PC-9 (cell line): ENCODE data around the gene TMEM120A. TPM values are rescaled to one million over a fixed set of nuclear protein-coding genes. Genes with fewer than 3 reads are reported as not detected.
A peak's percentile ranks its signal among the peaks of the same experiment; 100 is the strongest.

ENCODE experiments used
- BruUV-seq: library from RNA; stranded (reverse); fragments of 400-500 nt; replicated peaks from 2 replicates; lab custom pipeline; 2021; lab: Mats Ljungman, UMichigan
- CTCF ChIA-PET: fragments of 300-600 bp; sonication (Branson Sonifier 250); formaldehyde crosslinking; loops from one replicate; lab custom pipeline; 2022; ENCODE audit warnings: antibody characterized with exemption; lab: Charles Lee
- POLR2A ChIA-PET: fragments of 300-600 bp; sonication (Branson Sonifier 250); formaldehyde crosslinking; loops from one replicate; lab custom pipeline; 2022; ENCODE audit warnings: antibody characterized with exemption; ENCODE audit not compliant: unreplicated experiment; lab: Charles Lee
- DNase-seq, 2 experiments: peaks; one replicate each; pipeline versions ENCODE4 v3.0.0 to v3.0.0-alpha.2; 2015 to 2022; ENCODE audit warnings: mixed read lengths in 1 of 2
- H2AFZ ChIP-seq: fragments of 200-600 bp; sonication (generic); 2 replicates; pipeline ENCODE4 v1.8.1; 2017; ENCODE audit warnings: antibody characterized with exemption
- H3F3A ChIP-seq: fragments of 200-600 bp; sonication (generic); 2 replicates; pipeline ENCODE4 v1.8.1; 2017; ENCODE audit warnings: antibody characterized with exemption, mild to moderate bottlenecking, low read depth; ENCODE audit not compliant: insufficient read depth
- H3K27ac ChIP-seq: fragments of 200-600 bp; sonication (generic); 2 replicates; pipeline ENCODE4 v1.6.1; 2016; ENCODE audit warnings: mixed run types
- H3K27me3 ChIP-seq: fragments of 200-600 bp; sonication (generic); 2 replicates; pipeline ENCODE4 v1.6.1; 2016; ENCODE audit warnings: low read depth, mixed run types; ENCODE audit not compliant: insufficient read depth
- H3K36me3 ChIP-seq: fragments of 200-600 bp; sonication (generic); 2 replicates; pipeline ENCODE4 v1.6.1; 2016; ENCODE audit warnings: low read depth, mixed run types
- H3K4me1 ChIP-seq: fragments of 200-600 bp; sonication (generic); replicated peaks from 2 replicates; pipeline ENCODE4 v1.6.1; 2016; ENCODE audit warnings: mixed run types; ENCODE audit not compliant: insufficient read depth
- H3K4me2 ChIP-seq: fragments of 200-600 bp; sonication (generic); 2 replicates; pipeline ENCODE4 v1.6.1; 2017; ENCODE audit warnings: mixed run types
- H3K4me3 ChIP-seq: fragments of 200-600 bp; sonication (generic); 2 replicates; pipeline ENCODE4 v1.6.1; 2016; ENCODE audit warnings: mixed run types
- H3K79me2 ChIP-seq: fragments of 200-600 bp; sonication (generic); 2 replicates; pipeline ENCODE4 v1.6.1; 2017; ENCODE audit warnings: low read depth, mixed run types
- H3K9me2 ChIP-seq: fragments of 200-600 bp; sonication (generic); 2 replicates; pipeline ENCODE4 v1.8.1; 2017; ENCODE audit warnings: mild to moderate bottlenecking; ENCODE audit not compliant: insufficient read depth
- H3K9me3 ChIP-seq: fragments of 200-600 bp; sonication (generic); 2 replicates; pipeline ENCODE4 v1.8.1; 2016; ENCODE audit warnings: low read depth; ENCODE audit not compliant: insufficient read depth
- H4K20me1 ChIP-seq: fragments of 200-600 bp; sonication (generic); 2 replicates; pipeline ENCODE4 v1.8.1; 2017; ENCODE audit not compliant: insufficient read depth
- EZH2 ChIP-seq: fragments of 200-600 bp; sonication (generic); IDR thresholded peaks from 2 replicates; pipeline ENCODE4 v1.8.0; 2017; ENCODE audit warnings: antibody characterized with exemption, low read depth
- intact Hi-C: fragments of 100-400 bp; cut with micrococcal nuclease; formaldehyde crosslinking; loops from one replicate; pipeline ENCODE4 v1.10.0; 2022; ENCODE audit not compliant: unreplicated experiment
- total RNA-seq: library from RNA; stranded (reverse); gene quantifications from 2 replicates; pipeline ENCODE4 v1.2.3, GENCODE V29; 2021
- TF ChIP-seq, protein P1 (sequence below): fragments of 200-600 bp; sonication (generic); conservative IDR thresholded peaks from 2 replicates; pipeline ENCODE4 v1.6.1; 2017; ENCODE audit warnings: mixed run types, antibody characterized with exemption, mild to moderate bottlenecking, moderate library complexity

TMEM120A gene
- total RNA-seq, 1 experiment from 2014 or later: 27.0 TPM

DNA sequence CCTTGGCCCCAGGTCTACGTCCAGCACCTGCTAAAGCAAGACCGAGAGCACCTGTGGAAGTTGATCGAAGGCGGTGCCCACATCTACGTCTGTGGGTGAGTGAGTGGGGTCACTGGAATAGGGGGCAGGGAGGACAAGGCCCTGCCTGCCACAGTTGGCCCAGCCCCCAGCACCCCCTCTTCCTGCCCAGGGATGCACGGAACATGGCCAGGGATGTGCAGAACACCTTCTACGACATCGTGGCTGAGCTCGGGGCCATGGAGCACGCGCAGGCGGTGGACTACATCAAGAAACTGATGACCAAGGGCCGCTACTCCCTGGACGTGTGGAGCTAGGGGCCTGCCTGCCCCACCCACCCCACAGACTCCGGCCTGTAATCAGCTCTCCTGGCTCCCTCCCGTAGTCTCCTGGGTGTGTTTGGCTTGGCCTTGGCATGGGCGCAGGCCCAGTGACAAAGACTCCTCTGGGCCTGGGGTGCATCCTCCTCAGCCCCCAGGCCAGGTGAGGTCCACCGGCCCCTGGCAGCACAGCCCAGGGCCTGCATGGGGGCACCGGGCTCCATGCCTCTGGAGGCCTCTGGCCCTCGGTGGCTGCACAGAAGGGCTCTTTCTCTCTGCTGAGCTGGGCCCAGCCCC is 8.1 kb downstream of the TMEM120A start:
- ChIA-PET CTCF (no interaction called here), POLR2A (no interaction called here)
- Histone ChIP-seq H3K27ac (no peak overlapping the region), H3K4me1 (peaks cover 18% of the 10 kb centered on the region), H3K4me3 (no peak overlapping the region), H4K20me1 (no peaks in the 10 kb centered on the region; the same call in 1 of the 2 replicates), H3K27me3 (no peaks in the 10 kb centered on the region), H3F3A (peaks cover 6% of the 10 kb centered on the region; the same call in 1 of the 2 replicates), H2AFZ (no peak overlapping the region), H3K9me2 (no peaks in the 10 kb centered on the region), H3K9me3 (no peaks in the 10 kb centered on the region), H3K79me2 (no peaks in the 10 kb centered on the region), H3K4me2 (no peak overlapping the region), H3K36me3 (no peaks in the 10 kb centered on the region)
- no peak for TF ChIP-seq EZH2
- no peak for DNase-seq
- BruUV-seq: no TSS peak
- intact Hi-C loops: no loop called here

GRCh38 chr7:75985518-75986146 is 8.8 kb downstream of the TMEM120A start:
- Histone ChIP-seq H4K20me1 (no peaks in the 10 kb centered on the region; the same call in 1 of the 2 replicates), H3K27me3 (no peaks in the 10 kb centered on the region), H3K9me2 (no peaks in the 10 kb centered on the region), H3F3A (peaks cover 6% of the 10 kb centered on the region; the same call in 1 of the 2 replicates), H3K4me3 (no peak overlapping the region), H2AFZ (no peak overlapping the region), H3K36me3 (no peaks in the 10 kb centered on the region), H3K4me2 (no peak overlapping the region), H3K27ac (no peak overlapping the region), H3K9me3 (no peaks in the 10 kb centered on the region), H3K4me1 (peaks cover 12% of the 10 kb centered on the region), H3K79me2 (no peaks in the 10 kb centered on the region)
- TF ChIP-seq, protein P1, sequence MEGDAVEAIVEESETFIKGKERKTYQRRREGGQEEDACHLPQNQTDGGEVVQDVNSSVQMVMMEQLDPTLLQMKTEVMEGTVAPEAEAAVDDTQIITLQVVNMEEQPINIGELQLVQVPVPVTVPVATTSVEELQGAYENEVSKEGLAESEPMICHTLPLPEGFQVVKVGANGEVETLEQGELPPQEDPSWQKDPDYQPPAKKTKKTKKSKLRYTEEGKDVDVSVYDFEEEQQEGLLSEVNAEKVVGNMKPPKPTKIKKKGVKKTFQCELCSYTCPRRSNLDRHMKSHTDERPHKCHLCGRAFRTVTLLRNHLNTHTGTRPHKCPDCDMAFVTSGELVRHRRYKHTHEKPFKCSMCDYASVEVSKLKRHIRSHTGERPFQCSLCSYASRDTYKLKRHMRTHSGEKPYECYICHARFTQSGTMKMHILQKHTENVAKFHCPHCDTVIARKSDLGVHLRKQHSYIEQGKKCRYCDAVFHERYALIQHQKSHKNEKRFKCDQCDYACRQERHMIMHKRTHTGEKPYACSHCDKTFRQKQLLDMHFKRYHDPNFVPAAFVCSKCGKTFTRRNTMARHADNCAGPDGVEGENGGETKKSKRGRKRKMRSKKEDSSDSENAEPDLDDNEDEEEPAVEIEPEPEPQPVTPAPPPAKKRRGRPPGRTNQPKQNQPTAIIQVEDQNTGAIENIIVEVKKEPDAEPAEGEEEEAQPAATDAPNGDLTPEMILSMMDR: no peak
- TF ChIP-seq EZH2: no peak
- intact Hi-C loops: no loop called here
- ChIA-PET CTCF (interaction anchor here (0.7 kb wide), 1 partner anchor 236 kb away, joined by 7 read pairs; no protein-coding TSS in a partner anchor), POLR2A (no interaction called here)
- DNase-seq: no peak
- BruUV-seq: TSS peak; percentile 25

- Histone ChIP-seq H3K27ac (no peak overlapping the region), H4K20me1 (no peaks in the 10 kb centered on the region; the same call in 1 of the 2 replicates), H3F3A (peaks cover 6% of the 10 kb centered on the region; the same call in 1 of the 2 replicates), H3K9me3 (no peaks in the 10 kb centered on the region), H3K9me2 (no peaks in the 10 kb centered on the region), H2AFZ (no peak overlapping the region), H3K4me2 (no peak overlapping the region), H3K36me3 (no peaks in the 10 kb centered on the region), H3K79me2 (no peaks in the 10 kb centered on the region), H3K27me3 (no peaks in the 10 kb centered on the region), H3K4me1 (0 out of 2 replicates have a peak, but pooled peaks cover 6% of the 10 kb centered on the region), H3K4me3 (no peak overlapping the region)
- ChIA-PET POLR2A (no interaction called here), CTCF (interaction anchor here (0.7 kb wide), 1 partner anchor 237 kb away, joined by 7 read pairs; no protein-coding TSS in a partner anchor)
- intact Hi-C loops: no loop called here
- no peak for DNase-seq
- BruUV-seq: no TSS peak
- TF ChIP-seq, protein P1: no peak
- TF ChIP-seq EZH2: no peak
Observed at GRCh38 chr7:75985009-75985517, 9.3 kb downstream of the TMEM120A start.
